NCI-H1092 treated with DMSO at 0.1 percent for 48 hours (cell line): ENCODE data around the gene WNK3.

Experiments
- DNase-seq: peaks from one replicate; lab custom pipeline; 2025; lab: John Stamatoyannopoulos, UW

WNK3 gene

DNA sequence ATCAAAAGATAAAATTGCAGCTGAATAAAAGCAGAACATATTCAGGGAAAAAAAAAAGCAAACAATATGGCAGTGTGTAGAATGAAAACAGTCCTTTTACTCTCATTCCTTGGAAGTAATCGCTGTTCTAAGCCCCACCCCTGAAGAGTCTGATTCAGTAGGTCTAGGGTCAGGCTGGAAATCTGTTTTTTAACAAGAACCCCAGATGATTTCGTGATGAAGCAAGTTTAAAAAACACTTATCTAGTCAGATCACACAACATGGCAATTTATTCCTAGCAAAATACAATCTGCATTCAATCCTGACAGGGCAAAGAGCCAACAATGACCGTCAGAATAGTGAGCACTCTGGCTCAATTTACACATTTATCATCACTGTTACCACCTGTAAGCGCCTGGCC lies 190.9 kb downstream of the WNK3 start:
- peak; percentile 17 for DNase-seq

- DNase-seq, result no peak
Observed at GRCh38 chrX:54157561-54157960, 200.3 kb downstream of the WNK3 start.
